Left colon (tissue), 2 donors: ENCODE results near the gene INHBB. TPM values are rescaled to one million over a fixed set of nuclear protein-coding genes. Genes with fewer than 3 reads are reported as not detected.

Experiments
- ATAC-seq: fragments of 200-7000 bp; cut with Tn5 transposase; one replicate; pipeline ENCODE4 v1.9.1; 2020; ENCODE audit warnings: mild to moderate bottlenecking, moderate library complexity
- DNase-seq, 2 donors: peaks; one replicate each; pipeline ENCODE4 v3.0.0-alpha.2; 2020
- intact Hi-C, 2 donors: fragments of 100-400 bp; cut with DNase I in 1 of 2; cut with micrococcal nuclease in 1 of 2; formaldehyde crosslinking; loops; one replicate each; pipeline versions ENCODE4 v1.11.2 to v1.14.0; 2022; cut with DNase I, micrococcal nuclease
- total RNA-seq, 2 donors: library from RNA; stranded (reverse); fragmentation: NEBNext Ultra II Directional; extraction: Animal tissue kit (Norgen Biotek cat#: 25700); gene quantifications; one replicate each; pipeline ENCODE4 v1.2.1, GENCODE V29; 2021
- donor health status: DM: no; HTN: no; CAD: no.
- donor health status: DM: yes; HTN: yes; CAD: no.

Gene INHBB
- total RNA-seq, 2 donors from 2014 or later, result 0.47 to 0.98 TPM

- ATAC-seq, result no peak
- intact Hi-C loops, result no loop called here
Observed at GRCh38 chr2:120368086-120368485, 22.1 kb downstream of the INHBB start.

GRCh38 chr2:120369250-120369649 is 23.3 kb downstream of the INHBB start:
- intact Hi-C loops, result no loop called here

More at GRCh38 chr2:120368086-120368485, 22.1 kb downstream of the INHBB start:
- no peak for DNase-seq

GRCh38 chr2:120371969-120372625 is 26.2 kb downstream of the INHBB start:
- DNase-seq, result no peak
- ATAC-seq, result no peak
- intact Hi-C loops, result no loop called here

More at GRCh38 chr2:120369250-120369649, 23.3 kb downstream of the INHBB start:
- no peak for DNase-seq
- no peak for ATAC-seq

- ATAC-seq (no peak), DNase-seq (no peak)
- intact Hi-C loops, result no loop called here
Observed at GRCh38 chr2:120372816-120373215, 26.9 kb downstream of the INHBB start.

- ATAC-seq (no peak), DNase-seq (no peak)
- intact Hi-C loops, result no loop called here
Observed at GRCh38 chr2:120373424-120373823, 27.5 kb downstream of the INHBB start.

- DNase-seq, result no peak
- ATAC-seq, result no peak
- intact Hi-C loops, result no loop called here
Observed at GRCh38 chr2:120374821-120375220, 28.9 kb downstream of the INHBB start.

GRCh38 chr2:120375251-120376020 is 29.5 kb downstream of the INHBB start:
- no peak for ATAC-seq
- DNase-seq, result no peak
- intact Hi-C loops, result no loop called here

- intact Hi-C loops, result no loop called here
- ATAC-seq, result no peak
- DNase-seq, result no peak
Observed at GRCh38 chr2:120376101-120376500, 30.2 kb downstream of the INHBB start.

- ATAC-seq (no peak), DNase-seq (no peak)
- intact Hi-C loops, result no loop called here
Observed at GRCh38 chr2:120376679-120377640, 31.0 kb downstream of the INHBB start.

- ATAC-seq, result no peak
- intact Hi-C loops, result no loop called here
- no peak for DNase-seq
Observed at GRCh38 chr2:120378605-120379004, 32.7 kb downstream of the INHBB start.

- DNase-seq (no peak), ATAC-seq (no peak)
- intact Hi-C loops, result no loop called here
Observed at GRCh38 chr2:120379916-120380893, 34.3 kb downstream of the INHBB start.

GRCh38 chr2:120381192-120381591 is 35.3 kb downstream of the INHBB start:
- ATAC-seq (no peak), DNase-seq (no peak)
- intact Hi-C loops, result no loop called here

- intact Hi-C loops, result no loop called here
Observed at GRCh38 chr2:120381661-120382060, 35.7 kb downstream of the INHBB start.

GRCh38 chr2:120382541-120383144 is 36.7 kb downstream of the INHBB start:
- ATAC-seq, result no peak
- DNase-seq, result no peak
- intact Hi-C loops, result no loop called here

More at GRCh38 chr2:120381661-120382060, 35.7 kb downstream of the INHBB start:
- no peak for ATAC-seq
- DNase-seq, result no peak

- DNase-seq (no peak), ATAC-seq (no peak)
- intact Hi-C loops, result no loop called here
Observed at GRCh38 chr2:120383191-120383590, 37.3 kb downstream of the INHBB start.

GRCh38 chr2:120383631-120384340 is 37.9 kb downstream of the INHBB start:
- intact Hi-C loops, result no loop called here

More at GRCh38 chr2:120383631-120384340, 37.9 kb downstream of the INHBB start:
- ATAC-seq, result no peak
- DNase-seq, result no peak
